ENCODE results near the gene PTCRA. TPM values are rescaled to one million over a fixed set of nuclear protein-coding genes. Genes with fewer than 3 reads are reported as not detected.
"Not testable (repeated sequence)": the region's sequence is repeated elsewhere in the genome, so short reads cannot be mapped to it uniquely, and the experiment has no call there.

Gene PTCRA
- total RNA-seq = not detected
- long read RNA-seq = 0 reads

- intact Hi-C loops (cut with DNase I) = no loop called here
- no peak for ATAC-seq
These were observed at the start of gene PTCRA for GRCh38 chr6:42915732-42916131. PTCRA (plus strand) TSS chr6:42916053; CDS start chr6:42916070, 17 bp downstream.

GRCh38 chr6:42870145-42870936, 45.5 kb upstream of the PTCRA start:
- no peak for ATAC-seq
- intact Hi-C loops (cut with DNase I) = no loop called here
- no peak for DNase-seq (ENCODE audit: missing footprints)

More at GRCh38 chr6:42915732-42916131, at the start of gene PTCRA:
- no peak for DNase-seq (ENCODE audit: missing footprints)

GRCh38 chr6:42871711-42872110, 44.1 kb upstream of the PTCRA start:
- ATAC-seq (no peak), DNase-seq (ENCODE audit: missing footprints) (no peak)
- intact Hi-C loops (cut with DNase I) = no loop called here

- ATAC-seq = no peak
- DNase-seq (ENCODE audit: missing footprints) = no peak
- intact Hi-C loops (cut with DNase I) = no loop called here
These were observed 42.5 kb upstream of the PTCRA start for GRCh38 chr6:42873313-42873712.

- intact Hi-C loops (cut with DNase I) = loop anchor here (2.0 to 5.0 kb wide), 3 partner anchors 95 to 150 kb away; partner anchors contain the start of genes BICRAL and TBCC
- no peak for DNase-seq (ENCODE audit: missing footprints)
- no peak for ATAC-seq
These were observed 38.2 kb upstream of the PTCRA start for GRCh38 chr6:42877695-42878094.

- peak; percentile 93 for DNase-seq (ENCODE audit: missing footprints)
- intact Hi-C loops (cut with DNase I) = loop anchor here (1.0 to 10.0 kb wide), 5 partner anchors 97 to 1095 kb away; partner anchors contain the start of genes BICRAL, PRICKLE4, TBCC and TOMM6
- peak; percentile 98 for ATAC-seq
These were observed 36.2 kb upstream of the PTCRA start, which contains the start of gene RPL7L1 for GRCh38 chr6:42879372-42880239. RPL7L1 (plus strand) TSS chr6:42879616; CDS start chr6:42879911, 295 bp downstream.

GRCh38 chr6:42880240-42880817, 35.5 kb upstream of the PTCRA start:
- ATAC-seq; DNase-seq (ENCODE audit: missing footprints): not testable (repeated sequence)
- intact Hi-C loops (cut with DNase I) = loop anchor here (10.0 kb wide), 1 partner anchor 1096 kb away; the partner anchor contains the start of genes PRICKLE4 and TOMM6

- intact Hi-C loops (cut with DNase I) = loop anchor here (10.0 kb wide), 1 partner anchor 1096 kb away; the partner anchor contains the start of genes PRICKLE4 and TOMM6
- ATAC-seq; DNase-seq (ENCODE audit: missing footprints): not testable (repeated sequence)
These were observed 35.0 kb upstream of the PTCRA start for GRCh38 chr6:42880871-42881270.

GRCh38 chr6:42885702-42886101, 30.2 kb upstream of the PTCRA start:
- intact Hi-C loops (cut with DNase I) = loop anchor here (10.0 kb wide), 1 partner anchor 1101 kb away; the partner anchor contains the start of genes PRICKLE4 and TOMM6
- DNase-seq (ENCODE audit: missing footprints) = no peak
- no peak for ATAC-seq

GRCh38 chr6:42888201-42888600, 27.7 kb upstream of the PTCRA start:
- intact Hi-C loops (cut with DNase I) = loop anchor here (10.0 kb wide), 1 partner anchor 1103 kb away; the partner anchor contains the start of genes PRICKLE4 and TOMM6
- DNase-seq (ENCODE audit: missing footprints) = not testable (repeated sequence)

GRCh38 chr6:42889815-42890214, 26.0 kb upstream of the PTCRA start:
- intact Hi-C loops (cut with DNase I) = loop anchor here (5.0 to 10.0 kb wide), 2 partner anchors 228 to 1105 kb away; partner anchors contain the start of genes PRICKLE4 and TOMM6

More at GRCh38 chr6:42888201-42888600, 27.7 kb upstream of the PTCRA start:
- ATAC-seq = not testable (repeated sequence)

GRCh38 chr6:42890311-42891198, 25.3 kb upstream of the PTCRA start:
- peak; percentile 94 for DNase-seq (ENCODE audit: missing footprints)
- ATAC-seq = peak; percentile 99
- intact Hi-C loops (cut with DNase I) = loop anchor here (5.0 kb wide), 1 partner anchor 228 kb away; no protein-coding TSS in a partner anchor

More at GRCh38 chr6:42889815-42890214, 26.0 kb upstream of the PTCRA start:
- DNase-seq (ENCODE audit: missing footprints) = no peak
- no peak for ATAC-seq

- DNase-seq (ENCODE audit: missing footprints) (no peak), ATAC-seq (peak; percentile 7)
- intact Hi-C loops (cut with DNase I) = loop anchor here (5.0 kb wide), 1 partner anchor 229 kb away; no protein-coding TSS in a partner anchor
These were observed 24.6 kb upstream of the PTCRA start for GRCh38 chr6:42891199-42891722.

- ATAC-seq; DNase-seq (ENCODE audit: missing footprints): not testable (repeated sequence)
- intact Hi-C loops (cut with DNase I) = loop anchor here (5.0 kb wide), 1 partner anchor 232 kb away; no protein-coding TSS in a partner anchor
These were observed 21.6 kb upstream of the PTCRA start for GRCh38 chr6:42894041-42894828.

- intact Hi-C loops (cut with DNase I) = loop anchor here (5.0 kb wide), 1 partner anchor 169 kb away; no protein-coding TSS in a partner anchor
- ATAC-seq (no peak), DNase-seq (ENCODE audit: missing footprints) (no peak)
These were observed 19.6 kb upstream of the PTCRA start for GRCh38 chr6:42896178-42896719.

Measured in Right ventricle myocardium inferior (tissue), 1 donor.